Activated T-helper 17 cell treated with anti-CD3 and anti-CD28 coated beads, Interleukin-2, amount 50 U/mL, for 72 hours (primary cell): ENCODE measurements around the gene NIPAL1. TPM values are rescaled to one million over a fixed set of nuclear protein-coding genes. Genes with fewer than 3 reads are reported as not detected.

Source experiments
- ATAC-seq: fragments of 150-1000 bp; cut with Tn5 transposase; replicated peaks from 2 replicates; pipeline ENCODE4 v1.10.0; 2021; ENCODE audit warnings: mild to moderate bottlenecking, moderate library complexity
- H3K27ac Mint-ChIP-seq: one replicate; pipeline ENCODE4 v1.8.0; 2022; ENCODE audit warnings: mixed read lengths
- H3K27me3 Mint-ChIP-seq: one replicate; pipeline ENCODE4 v1.8.0; 2022; ENCODE audit warnings: mixed read lengths
- H3K36me3 Mint-ChIP-seq: one replicate; pipeline ENCODE4 v1.8.0; 2022; ENCODE audit warnings: low read depth, mild to moderate bottlenecking, mixed read lengths
- H3K4me1 Mint-ChIP-seq: one replicate; pipeline ENCODE4 v1.8.0; 2022; ENCODE audit warnings: mixed read lengths
- H3K4me3 Mint-ChIP-seq: one replicate; pipeline ENCODE4 v1.8.0; 2022; ENCODE audit warnings: mild to moderate bottlenecking, mixed read lengths
- H3K9me3 Mint-ChIP-seq: one replicate; pipeline ENCODE4 v1.8.0; 2022; ENCODE audit warnings: mixed read lengths
- total RNA-seq, 2 donors: library from RNA; stranded (reverse); gene quantifications; one replicate each; pipeline ENCODE4 v1.2.3, GENCODE V29; 2022

Gene NIPAL1
- total RNA-seq, 2 donors from 2014 or later: 1.3 to 3.9 TPM

DNA sequence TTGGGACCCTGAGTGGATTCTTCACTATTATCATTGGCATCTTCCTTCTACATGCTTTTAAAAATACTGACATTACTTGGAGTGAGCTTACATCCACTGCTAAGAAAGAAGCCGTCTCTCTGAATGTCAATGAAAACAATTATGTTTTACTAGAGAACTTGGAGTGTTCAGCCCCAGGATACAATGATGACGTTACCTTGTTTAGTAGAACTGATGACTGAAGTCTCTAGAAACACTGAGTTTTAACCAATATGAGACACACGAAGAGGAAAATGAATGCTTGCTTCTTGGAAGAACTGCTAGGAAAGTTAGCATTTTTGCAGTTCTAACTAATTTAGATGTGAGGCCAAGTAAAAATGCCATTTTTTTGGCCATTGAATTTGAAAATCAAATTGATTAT, 19.4 kb downstream of the NIPAL1 start:
- peak overlapping the region; percentile 66 for H3K4me3 Mint-ChIP-seq
- peak; percentile 68 for ATAC-seq
- peak overlapping the region; percentile 91 for H3K27ac Mint-ChIP-seq
- H3K36me3 Mint-ChIP-seq: peaks cover 12% of the 10 kb centered on the region
- H3K9me3 Mint-ChIP-seq: no peaks in the 10 kb centered on the region
- no peaks in the 10 kb centered on the region for H3K27me3 Mint-ChIP-seq
- peaks cover 29% of the 10 kb centered on the region for H3K4me1 Mint-ChIP-seq

DNA sequence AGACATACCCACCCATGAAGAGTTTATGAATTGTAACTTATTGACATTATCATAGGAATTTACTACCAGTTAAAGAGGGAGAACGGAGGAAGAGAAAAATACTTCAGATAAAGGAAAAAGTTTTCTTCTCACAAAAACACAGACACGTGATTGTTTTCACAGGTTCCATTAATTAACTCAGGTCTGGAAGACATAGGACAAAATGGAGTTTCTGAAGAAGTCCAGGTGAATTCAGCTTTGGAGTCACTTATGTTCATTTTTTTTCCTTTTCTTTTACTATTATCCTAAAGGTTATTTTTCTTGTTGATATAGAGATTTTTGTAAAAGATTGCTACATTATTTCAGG, 20.5 kb downstream of the NIPAL1 start:
- ATAC-seq: no peak
- Mint-ChIP-seq H3K36me3 (peaks cover 12% of the 10 kb centered on the region), H3K4me1 (peaks cover 37% of the 10 kb centered on the region), H3K4me3 (no peak overlapping the region), H3K27me3 (no peaks in the 10 kb centered on the region), H3K27ac (peak overlapping the region; percentile 91), H3K9me3 (no peaks in the 10 kb centered on the region)

DNA sequence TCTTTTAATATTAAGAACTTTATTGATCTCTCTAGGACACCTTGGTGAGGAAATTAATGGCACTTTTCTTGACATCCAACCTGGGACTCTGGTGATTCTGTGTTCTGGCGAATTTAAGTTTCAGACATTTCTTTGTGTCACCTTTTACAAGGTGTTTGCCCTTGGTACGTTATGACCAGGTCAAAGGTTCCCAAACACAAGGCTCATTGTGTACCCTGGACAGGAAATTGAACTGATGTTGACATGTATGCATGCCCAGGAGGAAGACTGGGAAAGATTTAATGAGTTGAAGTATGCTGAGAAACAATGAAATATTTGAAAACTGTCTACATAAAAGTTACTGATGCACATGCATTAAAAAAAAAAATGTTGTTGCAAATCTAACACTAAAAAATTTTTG, 22.1 kb downstream of the NIPAL1 start:
- Mint-ChIP-seq H3K4me3 (no peak overlapping the region), H3K4me1 (peaks cover 44% of the 10 kb centered on the region), H3K27me3 (peaks cover 9% of the 10 kb centered on the region), H3K36me3 (peaks cover 12% of the 10 kb centered on the region), H3K9me3 (no peaks in the 10 kb centered on the region), H3K27ac (no peak overlapping the region)
- ATAC-seq: no peak

DNA sequence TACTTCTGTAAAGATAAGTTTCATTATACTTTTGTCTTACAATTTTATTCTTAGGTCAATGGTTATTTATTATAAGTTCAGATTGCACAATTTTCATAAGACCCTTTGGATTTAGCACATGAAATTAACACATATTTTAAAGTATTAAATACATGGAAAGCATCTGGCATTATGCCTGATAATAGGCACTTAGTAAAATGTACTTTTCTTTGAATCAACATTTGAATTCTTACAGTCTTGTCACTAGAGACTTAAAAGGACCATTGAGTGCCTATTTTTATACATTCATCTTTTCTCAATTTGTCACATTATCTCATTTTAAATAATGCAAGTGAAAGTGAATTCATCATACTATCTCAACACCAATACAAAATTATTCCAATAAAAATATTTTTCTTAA, 23.0 kb downstream of the NIPAL1 start:
- H3K4me1 Mint-ChIP-seq: peaks cover 37% of the 10 kb centered on the region
- peaks cover 12% of the 10 kb centered on the region for H3K36me3 Mint-ChIP-seq
- H3K4me3 Mint-ChIP-seq: no peak overlapping the region
- H3K27ac Mint-ChIP-seq: no peak overlapping the region
- no peak for ATAC-seq
- no peaks in the 10 kb centered on the region for H3K9me3 Mint-ChIP-seq
- H3K27me3 Mint-ChIP-seq: peaks cover 9% of the 10 kb centered on the region

- peak; percentile 82 for ATAC-seq
- H3K4me3 Mint-ChIP-seq: peak overlapping the region; percentile 13
- no peaks in the 10 kb centered on the region for H3K9me3 Mint-ChIP-seq
- peaks cover 17% of the 10 kb centered on the region for H3K4me1 Mint-ChIP-seq
- H3K27me3 Mint-ChIP-seq: peaks cover 9% of the 10 kb centered on the region
- peak overlapping the region; percentile 47 for H3K27ac Mint-ChIP-seq
- peaks cover 1% of the 10 kb centered on the region for H3K36me3 Mint-ChIP-seq
Measured at GRCh38 chr4:48041535-48042137, 25.1 kb downstream of the NIPAL1 start.

DNA sequence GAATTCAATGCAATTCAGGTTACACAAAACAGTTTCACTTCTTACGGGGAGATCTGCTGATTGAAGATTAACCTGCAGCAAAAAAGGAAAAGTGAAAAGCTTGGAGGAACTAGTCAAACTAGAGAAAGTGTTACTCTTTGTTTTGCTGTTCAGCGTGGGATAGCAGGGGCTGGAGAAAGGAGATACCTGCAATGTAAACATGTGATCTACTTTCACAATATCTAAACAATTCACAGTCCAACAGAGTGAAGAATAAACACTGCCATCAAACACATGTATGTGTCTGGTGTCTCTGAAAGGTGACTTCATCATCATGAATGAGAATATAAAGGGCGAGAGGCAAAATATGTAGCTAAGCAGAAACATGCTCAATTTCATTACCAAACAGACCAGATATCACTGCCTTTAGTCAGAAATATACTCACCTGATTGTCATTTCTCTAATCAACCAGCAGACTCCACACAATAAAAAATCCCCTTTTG, 26.4 kb downstream of the NIPAL1 start:
- Mint-ChIP-seq H3K4me3 (peak overlapping the region; percentile 1), H3K4me1 (peaks cover 26% of the 10 kb centered on the region), H3K27me3 (peaks cover 9% of the 10 kb centered on the region), H3K9me3 (no peaks in the 10 kb centered on the region), H3K36me3 (no peaks in the 10 kb centered on the region), H3K27ac (no peak overlapping the region)
- ATAC-seq: no peak

DNA sequence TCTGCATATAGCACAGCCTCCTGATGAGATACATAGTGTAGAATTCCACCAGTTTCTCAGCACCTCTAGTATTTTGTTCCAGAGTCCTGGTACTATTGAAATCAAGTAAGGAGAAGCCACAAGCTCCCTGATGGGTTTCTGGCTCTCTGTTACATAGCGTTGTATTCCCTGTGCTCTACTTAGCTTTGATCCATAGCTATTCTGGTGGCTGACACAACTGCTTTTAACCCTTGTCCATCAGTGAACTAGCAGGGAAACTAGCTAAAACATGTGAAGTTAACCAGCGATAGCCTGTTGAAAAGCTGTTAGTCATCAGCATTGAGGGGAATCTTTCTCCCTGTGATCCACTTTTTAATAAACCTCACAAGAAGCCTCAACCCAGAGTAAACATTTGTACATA, 26.9 kb downstream of the NIPAL1 start:
- peak overlapping the region; percentile 1 for H3K4me3 Mint-ChIP-seq
- no peak overlapping the region for H3K27ac Mint-ChIP-seq
- no peaks in the 10 kb centered on the region for H3K36me3 Mint-ChIP-seq
- no peaks in the 10 kb centered on the region for H3K9me3 Mint-ChIP-seq
- H3K4me1 Mint-ChIP-seq: peaks cover 26% of the 10 kb centered on the region
- H3K27me3 Mint-ChIP-seq: peaks cover 9% of the 10 kb centered on the region
- ATAC-seq: no peak

- H3K4me1 Mint-ChIP-seq: peaks cover 26% of the 10 kb centered on the region
- H3K36me3 Mint-ChIP-seq: no peaks in the 10 kb centered on the region
- peaks cover 10% of the 10 kb centered on the region for H3K27me3 Mint-ChIP-seq
- no peaks in the 10 kb centered on the region for H3K9me3 Mint-ChIP-seq
- H3K4me3 Mint-ChIP-seq: no peak overlapping the region
- ATAC-seq: no peak
- H3K27ac Mint-ChIP-seq: no peak overlapping the region
Measured at GRCh38 chr4:48044298-48044697, 27.7 kb downstream of the NIPAL1 start.

DNA sequence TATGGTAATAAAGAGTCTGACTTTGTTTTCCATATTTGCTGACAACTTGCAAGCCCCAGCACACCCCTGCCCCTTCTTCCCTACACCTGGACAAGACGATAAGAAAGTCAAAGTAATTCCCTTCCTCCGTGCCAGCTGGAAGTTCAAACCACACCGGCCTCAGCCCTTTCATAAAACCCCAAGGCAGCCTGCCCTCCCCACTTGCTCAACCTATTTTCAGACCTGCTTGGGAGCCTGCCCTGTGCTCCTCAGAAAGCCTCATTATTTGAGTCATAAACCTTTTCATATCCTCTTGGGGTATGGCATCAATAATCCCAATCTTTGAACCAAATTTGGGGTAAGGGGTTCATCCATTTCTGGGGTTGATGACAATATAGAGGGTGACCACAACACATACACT, 29.5 kb downstream of the NIPAL1 start:
- H3K4me1 Mint-ChIP-seq: peaks cover 26% of the 10 kb centered on the region
- ATAC-seq: peak; percentile 43
- no peaks in the 10 kb centered on the region for H3K9me3 Mint-ChIP-seq
- H3K27me3 Mint-ChIP-seq: peaks cover 13% of the 10 kb centered on the region
- no peak overlapping the region for H3K27ac Mint-ChIP-seq
- H3K4me3 Mint-ChIP-seq: peak overlapping the region; percentile 49
- H3K36me3 Mint-ChIP-seq: no peaks in the 10 kb centered on the region

DNA sequence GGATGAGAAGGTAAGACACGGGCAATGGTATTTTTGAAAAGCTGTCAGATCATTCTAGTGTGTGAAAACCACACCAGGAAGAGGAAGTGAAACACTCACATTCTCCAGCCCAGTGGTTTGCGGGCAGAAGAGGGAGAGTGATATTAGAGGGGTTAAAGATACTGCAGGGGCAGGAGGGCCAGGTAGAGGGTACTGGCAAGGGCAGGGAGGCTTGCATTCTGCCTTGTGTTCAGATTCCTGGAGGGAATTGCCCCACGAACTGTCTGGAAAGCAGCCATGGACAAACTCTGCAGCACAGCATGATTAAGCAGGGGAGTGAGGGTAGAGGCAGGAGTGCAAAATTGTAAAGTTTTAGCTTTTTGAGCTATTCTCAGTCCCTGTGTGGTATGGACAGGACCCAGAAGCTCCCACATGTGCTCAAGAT, 30.9 kb downstream of the NIPAL1 start:
- peak overlapping the region; percentile 49 for H3K4me3 Mint-ChIP-seq
- H3K27ac Mint-ChIP-seq: peak overlapping the region; percentile 57
- ATAC-seq: peak; percentile 86
- H3K27me3 Mint-ChIP-seq: peaks cover 13% of the 10 kb centered on the region
- no peaks in the 10 kb centered on the region for H3K9me3 Mint-ChIP-seq
- no peaks in the 10 kb centered on the region for H3K36me3 Mint-ChIP-seq
- H3K4me1 Mint-ChIP-seq: peaks cover 18% of the 10 kb centered on the region

DNA sequence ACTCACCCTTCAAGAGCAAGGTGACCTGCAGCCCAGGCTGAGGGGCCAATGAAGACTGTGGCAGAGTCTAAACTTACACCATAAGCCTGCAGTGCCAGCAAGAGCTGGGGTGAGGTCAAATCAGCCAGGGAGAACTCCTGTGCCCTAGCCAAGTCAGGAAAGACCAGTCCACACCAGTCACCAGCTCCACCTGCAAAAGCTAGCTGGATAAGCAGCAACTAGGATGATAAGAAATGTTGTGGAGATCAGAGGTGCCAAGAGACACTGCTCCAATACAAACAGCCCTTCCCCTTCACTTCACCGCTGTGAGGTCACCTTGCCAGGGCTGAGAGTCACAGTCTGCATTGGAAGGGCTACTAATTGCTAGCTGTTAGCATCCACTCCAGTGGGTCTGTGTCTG, 31.3 kb downstream of the NIPAL1 start:
- no peaks in the 10 kb centered on the region for H3K9me3 Mint-ChIP-seq
- peaks cover 15% of the 10 kb centered on the region for H3K4me1 Mint-ChIP-seq
- H3K27ac Mint-ChIP-seq: no peak overlapping the region
- H3K4me3 Mint-ChIP-seq: no peak overlapping the region
- peaks cover 10% of the 10 kb centered on the region for H3K27me3 Mint-ChIP-seq
- no peak for ATAC-seq
- H3K36me3 Mint-ChIP-seq: no peaks in the 10 kb centered on the region

DNA sequence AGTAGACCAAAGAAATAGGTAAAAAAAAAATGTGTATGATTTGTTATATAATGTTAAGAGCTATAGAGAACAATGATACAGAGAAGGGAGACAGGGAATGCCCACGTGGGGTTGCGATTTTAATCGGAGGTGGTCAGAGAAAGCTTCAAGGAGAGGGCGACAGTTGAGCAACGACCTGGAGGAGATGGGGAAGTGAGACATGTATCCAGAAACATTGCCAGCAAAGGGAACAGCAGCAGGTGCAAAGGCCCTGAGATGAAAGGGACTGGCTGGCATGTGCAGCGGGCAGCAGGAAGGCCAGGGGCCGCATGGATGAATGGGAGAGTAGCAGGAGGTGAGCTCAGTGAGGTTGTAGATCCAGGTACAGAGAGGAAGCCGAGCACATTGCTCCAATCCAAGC, 32.9 kb downstream of the NIPAL1 start:
- H3K36me3 Mint-ChIP-seq: no peaks in the 10 kb centered on the region
- peaks cover 10% of the 10 kb centered on the region for H3K4me1 Mint-ChIP-seq
- H3K4me3 Mint-ChIP-seq: no peak overlapping the region
- peaks cover 4% of the 10 kb centered on the region for H3K27me3 Mint-ChIP-seq
- H3K9me3 Mint-ChIP-seq: no peaks in the 10 kb centered on the region
- H3K27ac Mint-ChIP-seq: no peak overlapping the region
- no peak for ATAC-seq

DNA sequence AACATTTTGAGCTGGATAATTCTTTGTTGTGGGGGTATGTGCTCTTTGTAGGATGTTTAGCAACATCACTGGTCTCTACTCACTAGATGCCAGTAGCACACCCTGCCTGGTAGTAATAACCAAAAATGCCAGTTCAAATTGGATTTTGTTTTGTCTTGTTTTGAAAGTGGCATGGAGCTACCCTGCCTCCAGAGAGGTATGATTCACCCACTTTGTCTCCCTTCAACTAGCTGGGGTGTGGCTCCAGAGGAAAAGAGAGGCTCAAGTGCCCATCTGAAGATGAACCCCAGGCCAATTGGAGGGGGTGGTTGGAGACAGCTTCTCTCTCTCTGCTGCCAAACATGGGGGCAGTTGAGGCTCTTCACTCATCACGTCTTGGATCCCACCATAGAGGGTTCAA, 34.5 kb downstream of the NIPAL1 start:
- ATAC-seq: no peak
- H3K9me3 Mint-ChIP-seq: no peaks in the 10 kb centered on the region
- no peak overlapping the region for H3K27ac Mint-ChIP-seq
- H3K4me3 Mint-ChIP-seq: no peak overlapping the region
- H3K27me3 Mint-ChIP-seq: peaks cover 4% of the 10 kb centered on the region
- H3K4me1 Mint-ChIP-seq: peaks cover 10% of the 10 kb centered on the region
- no peaks in the 10 kb centered on the region for H3K36me3 Mint-ChIP-seq

DNA sequence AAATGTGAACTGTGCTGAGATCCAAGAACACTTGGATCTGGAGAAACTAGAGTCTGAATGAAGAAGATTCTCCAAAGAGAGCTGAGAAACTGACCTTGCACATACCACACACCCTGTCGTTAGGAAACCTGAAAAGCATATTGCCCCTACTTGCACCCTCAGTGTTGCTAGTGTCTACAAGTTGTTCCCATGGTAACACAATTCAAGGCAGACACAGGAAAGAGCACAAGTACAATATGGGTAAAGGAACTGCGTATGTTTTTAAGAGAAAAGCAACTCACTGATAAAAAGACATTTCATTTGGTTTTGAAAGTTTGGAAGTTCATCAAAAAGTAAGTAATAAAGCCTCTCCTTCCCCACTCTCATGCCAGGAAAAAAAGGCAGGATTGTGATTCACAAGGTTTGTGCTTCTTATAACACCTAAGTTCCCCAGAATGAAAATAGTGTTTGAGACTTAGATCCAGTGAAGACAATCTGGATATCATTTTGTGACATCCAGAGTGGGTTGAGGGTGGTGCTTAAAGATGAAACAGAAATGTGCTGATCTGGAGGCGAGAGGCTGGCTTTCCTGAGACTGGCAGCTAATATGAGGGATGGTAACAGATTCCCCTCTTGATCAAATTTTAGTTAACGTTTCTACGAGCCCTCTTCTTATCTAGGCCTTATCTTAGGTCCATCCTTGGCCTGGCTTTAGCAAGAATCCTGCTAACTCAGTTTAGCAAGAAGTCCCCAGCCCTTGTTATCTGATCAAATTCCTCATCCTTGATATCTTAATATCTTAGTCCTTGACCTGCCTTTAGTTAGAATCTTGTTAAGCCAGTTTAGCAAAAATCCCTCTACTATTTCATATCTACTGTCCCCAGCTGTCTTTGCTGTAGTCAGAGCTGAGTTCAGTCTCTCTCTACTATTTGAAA, 42.3 kb downstream of the NIPAL1 start:
- Mint-ChIP-seq H3K4me1 (no peaks in the 10 kb centered on the region), H3K27ac (no peak overlapping the region), H3K9me3 (peaks cover 7% of the 10 kb centered on the region), H3K27me3 (no peaks in the 10 kb centered on the region), H3K36me3 (no peaks in the 10 kb centered on the region), H3K4me3 (no peak overlapping the region)
- ATAC-seq: no peak

GRCh38 chr4:48064349-48064748, 47.8 kb downstream of the NIPAL1 start:
- Mint-ChIP-seq H3K9me3 (peaks cover 7% of the 10 kb centered on the region), H3K4me3 (no peak overlapping the region), H3K4me1 (peaks cover 9% of the 10 kb centered on the region), H3K36me3 (peaks cover 35% of the 10 kb centered on the region), H3K27me3 (no peaks in the 10 kb centered on the region), H3K27ac (no peak overlapping the region)
- peak; percentile 20 for ATAC-seq
